HepG2 (cell line): ENCODE results near the gene ZNF736. TPM values are rescaled to one million over a fixed set of nuclear protein-coding genes. Genes with fewer than 3 reads are reported as not detected.

ENCODE experiments used
- ATAC-seq: fragments of 200-7000 bp; cut with Tn5 transposase; 3 replicates; pipeline ENCODE4 v1.9.1; 2020; ENCODE audit warnings: mild to moderate bottlenecking, moderate library complexity
- BruUV-seq: library from RNA; stranded (reverse); fragments of 400-500 nt; replicated peaks from 2 replicates; lab custom pipeline; 2021; lab: Mats Ljungman, UMichigan
- CTCF ChIA-PET: fragments of 300-600 bp; formaldehyde crosslinking; extraction: SDS; loops from one replicate; lab custom pipeline; 2021; ENCODE audit warnings: low total read pairs, inconsistent platforms, low intra/inter-chr PET ratio; lab: Yijun Ruan, JAX
- POLR2A ChIA-PET: fragments of 350-600 bp; sonication (Branson Sonifier 250); formaldehyde crosslinking; loops from one replicate; lab custom pipeline; 2020; ENCODE audit warnings: antibody characterized with exemption, inconsistent platforms; lab: Yijun Ruan, JAX
- DNase-seq: peaks from one replicate; pipeline ENCODE4 v3.0.0-alpha.2; 2015; ENCODE audit warnings: low spot score
- FAIRE-seq: peaks from 3 replicates; lab custom pipeline; 2011; peaks lifted over from hg19 to GRCh38; lab: Jason Lieb, UNC
- H2AFZ ChIP-seq: one replicate; pipeline ENCODE4 v1.6.1; 2011; ENCODE audit warnings: low read length, inconsistent platforms
- H3K27ac ChIP-seq: fragments of 300-600 bp; 3 replicates; pipeline ENCODE4 v1.8.0; 2011; ENCODE audit warnings: mixed run types, mild to moderate bottlenecking, mixed read lengths, low read length, inconsistent platforms; ENCODE audit not compliant: insufficient read depth; ENCODE audit errors: extremely low read length
- H3K27me3 ChIP-seq, 2 experiments: fragments of 200-600 bp in 1 of 2; 2 replicates in 1 of 2; 3 replicates in 1 of 2; pipeline versions ENCODE4 v1.6.0 to v1.8.0; 2011; ENCODE audit warnings: low read length in 2 of 2, mild to moderate bottlenecking in 2 of 2, moderate library complexity in 2 of 2, inconsistent platforms in 1 of 2; ENCODE audit not compliant: insufficient read depth in 2 of 2, control insufficient read depth in 1 of 2
- H3K36me3 ChIP-seq, 2 experiments: fragments of 200-600 bp in 1 of 2; replicated peaks in 1 of 2; 2 replicates in 1 of 2; 3 replicates in 1 of 2; pipeline versions ENCODE4 v1.5.1 to v1.8.0; 2011; ENCODE audit warnings: low read length in 2 of 2, inconsistent platforms in 1 of 2; ENCODE audit not compliant: insufficient read depth in 2 of 2, control insufficient read depth in 1 of 2
- H3K4me1 ChIP-seq: 2 replicates; pipeline ENCODE4 v1.5.1; 2012; ENCODE audit warnings: low read length, inconsistent platforms; ENCODE audit not compliant: insufficient read depth
- H3K4me2 ChIP-seq: 2 replicates; pipeline ENCODE4 v1.6.0; 2011; ENCODE audit warnings: low read depth, low read length, inconsistent platforms
- H3K4me3 ChIP-seq, 3 experiments: fragments of 200-600 bp in 1 of 3; sonication (generic), shearing (Covaris generic) in 1 of 3; replicated peaks in 1 of 3; 2 replicates each; pipeline ENCODE4 v1.5.1; 2011 to 2016; ENCODE audit warnings: low read length in 3 of 3, inconsistent platforms in 2 of 3, low read depth in 2 of 3, mild to moderate bottlenecking in 2 of 3, control low read depth in 1 of 3, mixed read lengths in 1 of 3; ENCODE audit not compliant: insufficient read depth in 1 of 3
- H3K79me2 ChIP-seq: one replicate; pipeline ENCODE4 v1.6.1; 2011; ENCODE audit warnings: low read length, inconsistent platforms; ENCODE audit not compliant: insufficient read depth
- H3K9ac ChIP-seq: 2 replicates; pipeline ENCODE4 v1.6.0; 2011; ENCODE audit warnings: mild to moderate bottlenecking, low read depth, low read length, inconsistent platforms; ENCODE audit not compliant: insufficient read depth
- H3K9me3 ChIP-seq: 2 replicates; pipeline ENCODE4 v1.5.1; 2012; ENCODE audit warnings: mild to moderate bottlenecking, low read length
- H4K20me1 ChIP-seq: 2 replicates; pipeline ENCODE4 v1.6.0; 2011; ENCODE audit warnings: inconsistent platforms, mild to moderate bottlenecking, low read length, moderate library complexity; ENCODE audit not compliant: insufficient read depth
- EEA1 ChIP-seq: sonication (generic); formaldehyde crosslinking; IDR thresholded peaks from 2 replicates; pipeline ENCODE4 v1.5.1; 2020; ENCODE audit warnings: mild to moderate bottlenecking, missing genetic modification reagents, borderline replicate concordance
- GABPB1 ChIP-seq: IDR thresholded peaks from 2 replicates; pipeline ENCODE4 v1.6.1; 2016; ENCODE audit warnings: mild to moderate bottlenecking, missing genetic modification reagents, moderate library complexity, missing compliant biosample characterization
- KAT2B ChIP-seq: fragments of 150-350 bp; IDR thresholded peaks from 2 replicates; pipeline ENCODE4 v1.6.1; 2014; ENCODE audit warnings: low read depth, low read length, borderline replicate concordance
- KDM3A ChIP-seq: IDR thresholded peaks from 2 replicates; pipeline ENCODE4 v1.6.1; 2018; ENCODE audit warnings: low read depth, missing compliant biosample characterization
- NR2F1 ChIP-seq, 2 experiments: fragments of 450-650 bp in 1 of 2; formaldehyde crosslinking in 1 of 2; IDR thresholded peaks; 2 replicates each; pipeline versions ENCODE4 v1.5.0 to v1.6.1; 2016 to 2020; ENCODE audit warnings: mild to moderate bottlenecking in 1 of 2, missing compliant biosample characterization in 1 of 2, missing genetic modification reagents in 1 of 2, moderate library complexity in 1 of 2
- RARA ChIP-seq: IDR thresholded peaks from 2 replicates; pipeline ENCODE4 v1.6.1; 2016; ENCODE audit warnings: missing genetic modification reagents, missing compliant biosample characterization
- REPIN1 ChIP-seq: sonication (generic); formaldehyde crosslinking; IDR thresholded peaks from 2 replicates; pipeline ENCODE4 v1.8.0; 2022; ENCODE audit warnings: missing genetic modification reagents, low read depth, mild to moderate bottlenecking, borderline replicate concordance
- WIZ ChIP-seq: sonication (generic); formaldehyde crosslinking; IDR thresholded peaks from 2 replicates; pipeline ENCODE4 v1.5.1; 2020; ENCODE audit warnings: mild to moderate bottlenecking, missing genetic modification reagents
- YEATS2 ChIP-seq: sonication (generic); formaldehyde crosslinking; IDR thresholded peaks from 2 replicates; pipeline ENCODE4 v1.4.0; 2020; ENCODE audit warnings: missing genetic modification reagents, borderline replicate concordance
- ZNF33A ChIP-seq: sonication (generic); formaldehyde crosslinking; IDR thresholded peaks from 2 replicates; pipeline ENCODE4 v1.5.1; 2020; ENCODE audit warnings: missing genetic modification reagents, mild to moderate bottlenecking, moderate library complexity, borderline replicate concordance
- ZNF557 ChIP-seq: sonication (generic); formaldehyde crosslinking; IDR thresholded peaks from 2 replicates; pipeline ENCODE4 v1.4.0; 2020; ENCODE audit warnings: missing genetic modification reagents
- ZNF816 ChIP-seq: sonication (generic); formaldehyde crosslinking; IDR thresholded peaks from 2 replicates; pipeline ENCODE4 v1.8.0; 2022; ENCODE audit warnings: missing genetic modification reagents, mild to moderate bottlenecking, borderline replicate concordance
- WGBS: methylation state at CpG from one replicate; pipeline ENCODE4 v1.1.6; 2017; ENCODE audit warnings: low lambda C conversion rate; 5-methylcytosine and 5-hydroxymethylcytosine counted together
- in situ Hi-C: cut with HindIII; loops from 2 replicates; pipeline ENCODE4 v1.10.0; 2017; ENCODE audit warnings: low pct_unique_long_range_greater_than_20kb; ENCODE audit not compliant: extremely low pct_ligation_motif_present
- intact Hi-C: fragments of 100-400 bp; cut with micrococcal nuclease; formaldehyde crosslinking; loops from one replicate; pipeline ENCODE4 v1.10.0; 2022; ENCODE audit not compliant: unreplicated experiment
- polyA plus RNA-seq, 8 experiments: library from polyadenylated mRNA; depleted of rRNA in 3 of 8; stranded (reverse) in 7 of 8; unstranded in 1 of 8; fragments of >200 nt; fragmentation: Illumina TruSeq in 4 of 8; extraction: Trizol in 4 of 8; gene quantifications; 2 replicates each; pipeline versions ENCODE4 v1.2.1 to v1.2.3, GENCODE V29; 2011 to 2016; ENCODE audit warnings: low read depth in 4 of 8, missing spikeins in 1 of 8, mixed read lengths in 1 of 8; ENCODE audit not compliant: insufficient read depth in 1 of 8
- total RNA-seq, 5 experiments: library from RNA; depleted of rRNA; stranded (reverse); fragments of >200 nt; fragmentation: Illumina TruSeq; extraction: Trizol; gene quantifications; 2 replicates each; pipeline ENCODE4 v1.2.3, GENCODE V29; 2016; ENCODE audit warnings: low read depth in 1 of 5
- TF ChIP-seq, protein P1 (sequence below): sonication (generic); formaldehyde crosslinking; IDR thresholded peaks from 2 replicates; pipeline ENCODE4 v1.8.0; 2022; ENCODE audit warnings: mild to moderate bottlenecking, missing genetic modification reagents, moderate library complexity

The ZNF736 gene
- total and polyA plus RNA-seq, 2 of the 13 experiments (the other 11 are each of a cell fraction or from before 2014, with no cell fraction given): not detected

DNA sequence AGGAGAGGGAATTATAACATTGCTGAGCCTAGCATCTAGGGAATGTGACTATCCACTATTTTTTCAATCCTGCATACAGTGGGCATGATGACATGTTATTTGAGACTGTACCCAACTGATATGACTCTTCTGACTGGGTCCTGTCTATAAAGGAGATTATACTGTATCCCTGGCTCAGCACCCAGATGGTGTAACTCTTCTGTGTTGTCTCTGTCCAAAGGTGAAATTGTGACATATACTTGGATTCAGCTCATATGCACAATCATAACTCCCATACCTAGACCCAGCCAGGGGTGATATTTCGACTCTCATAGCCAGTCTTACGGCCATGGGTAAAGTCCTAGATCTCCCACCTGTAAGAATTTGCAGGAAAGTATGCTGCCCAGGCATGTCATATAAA is 59.3 kb downstream of the ZNF736 start:
- FAIRE-seq: no peak

DNA sequence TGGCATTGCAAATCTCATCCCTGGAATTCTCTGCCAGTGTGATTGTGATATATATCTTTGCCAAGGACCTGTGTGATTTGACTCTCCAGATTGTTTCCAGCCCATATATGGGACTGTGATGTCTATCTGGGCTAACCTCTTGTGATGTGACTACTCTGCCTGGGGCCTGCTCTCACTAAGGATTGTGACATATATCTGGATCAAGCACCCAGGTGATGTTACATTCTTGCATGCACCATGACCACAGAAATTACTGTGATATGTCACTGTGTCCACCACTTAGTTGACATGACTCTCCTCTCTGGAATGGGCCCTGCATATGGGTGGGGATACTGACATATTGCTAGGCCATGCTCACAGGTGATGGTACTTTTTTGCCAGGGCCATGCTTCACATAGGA is 86.6 kb downstream of the ZNF736 start:
- Histone ChIP-seq H3K27ac (no peak overlapping the region), H3K27me3 (no peaks in the 10 kb centered on the region), H3K9me3 (peaks cover 84% of the 10 kb centered on the region), H3K4me3 (no peak overlapping the region)
- no TSS peak for BruUV-seq
- CTCF ChIA-PET: no interaction called here
- TF ChIP-seq KAT2B: no peak
- TF ChIP-seq ZNF557: no peak
- TF ChIP-seq RARA: no peak
- no peak for TF ChIP-seq ZNF33A
- TF ChIP-seq, all 625 proteins: peak for 0
- Histone ChIP-seq H4K20me1 (no peaks in the 10 kb centered on the region), H3K4me1 (no peaks in the 10 kb centered on the region), H3K36me3 (no peaks in the 10 kb centered on the region), H3K9ac (no peak overlapping the region), H3K79me2 (no peaks in the 10 kb centered on the region), H2AFZ (no peak overlapping the region), H3K4me2 (no peak overlapping the region)
- FAIRE-seq (no peak), ATAC-seq (no peak), DNase-seq (no peak)
- in situ Hi-C loops (no loop called here), intact Hi-C loops (no loop called here)
- POLR2A ChIA-PET: no interaction called here

More for the DNA sequence above, 59.3 kb downstream of the ZNF736 start:
- no peak for ATAC-seq
- H4K20me1 ChIP-seq: no peaks in the 10 kb centered on the region
- H3K79me2 ChIP-seq: no peaks in the 10 kb centered on the region
- ChIA-PET CTCF (no interaction called here), POLR2A (no interaction called here)
- intact Hi-C loops: no loop called here
- in situ Hi-C loops: no loop called here
- no peak overlapping the region for H3K9ac ChIP-seq
- no peak overlapping the region for H2AFZ ChIP-seq
- no peak overlapping the region for H3K27ac ChIP-seq
- H3K4me3 ChIP-seq: no peak overlapping the region
- no TSS peak for BruUV-seq
- 6% methylated on average over 2 of the region's 2 CpGs for WGBS
- no peaks in the 10 kb centered on the region for H3K36me3 ChIP-seq
- no peak overlapping the region for H3K4me2 ChIP-seq
- TF ChIP-seq, protein P1, sequence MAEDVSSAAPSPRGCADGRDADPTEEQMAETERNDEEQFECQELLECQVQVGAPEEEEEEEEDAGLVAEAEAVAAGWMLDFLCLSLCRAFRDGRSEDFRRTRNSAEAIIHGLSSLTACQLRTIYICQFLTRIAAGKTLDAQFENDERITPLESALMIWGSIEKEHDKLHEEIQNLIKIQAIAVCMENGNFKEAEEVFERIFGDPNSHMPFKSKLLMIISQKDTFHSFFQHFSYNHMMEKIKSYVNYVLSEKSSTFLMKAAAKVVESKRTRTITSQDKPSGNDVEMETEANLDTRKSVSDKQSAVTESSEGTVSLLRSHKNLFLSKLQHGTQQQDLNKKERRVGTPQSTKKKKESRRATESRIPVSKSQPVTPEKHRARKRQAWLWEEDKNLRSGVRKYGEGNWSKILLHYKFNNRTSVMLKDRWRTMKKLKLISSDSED: no peak
- TF ChIP-seq ZNF816 (CRISPR knock-in tag): no peak
- no peak for TF ChIP-seq EEA1 (CRISPR knock-in tag)
- TF ChIP-seq GABPB1 (CRISPR knock-in tag): no peak
- TF ChIP-seq NR2F1 (CRISPR knock-in tag; IDR thresholded peaks at IDR 0.05): no peak
- TF ChIP-seq KDM3A (CRISPR knock-in tag): no peak
- no peak for TF ChIP-seq YEATS2 (CRISPR knock-in tag)
- TF ChIP-seq REPIN1 (CRISPR knock-in tag): no peak
- TF ChIP-seq WIZ (CRISPR knock-in tag): no peak
- no peak for DNase-seq
- no peaks in the 10 kb centered on the region for H3K4me1 ChIP-seq
- no peaks in the 10 kb centered on the region for H3K27me3 ChIP-seq
- peaks cover 97% of the 10 kb centered on the region for H3K9me3 ChIP-seq
